Natural killer cell (primary cell): Measurements from ENCODE around the gene LRRC4. TPM values are rescaled to one million over a fixed set of nuclear protein-coding genes. Genes with fewer than 3 reads are reported as not detected.

Experiments used
- ATAC-seq, 3 donors: fragments of 150-1000 bp in 2 of 3; fragments of 200-7000 bp in 1 of 3; cut with Tn5 transposase; 1 replicate in 1 of 3; 2 replicates in 2 of 3; pipeline ENCODE4 v1.10.0; 2021; ENCODE audit warnings: mild to moderate bottlenecking in 2 of 3, moderate library complexity in 2 of 3
- DNase-seq, 2 donors: peaks; one replicate each; pipeline versions ENCODE4 v3.0.0 to v3.0.0-alpha.2; 2013 to 2021; ENCODE audit warnings: mixed read lengths in 1 of 2
- H3K27ac ChIP-seq: one replicate; pipeline ENCODE4 v1.5.1; 2013; ENCODE audit warnings: mild to moderate bottlenecking, low read length
- H3K27me3 ChIP-seq: one replicate; pipeline ENCODE4 v1.6.1; 2013; ENCODE audit warnings: low read length; ENCODE audit not compliant: control insufficient read depth, insufficient read depth
- H3K36me3 ChIP-seq: one replicate; pipeline ENCODE4 v1.6.1; 2013; ENCODE audit warnings: low read length; ENCODE audit not compliant: control insufficient read depth, insufficient read depth
- H3K4me1 ChIP-seq: one replicate; pipeline ENCODE4 v1.6.1; 2013; ENCODE audit warnings: low read length; ENCODE audit not compliant: control insufficient read depth, insufficient read depth
- H3K4me3 ChIP-seq: one replicate; pipeline ENCODE4 v1.5.1; 2013; ENCODE audit warnings: low read length
- H3K9me3 ChIP-seq: one replicate; pipeline ENCODE4 v1.6.1; 2013; ENCODE audit warnings: low read length; ENCODE audit not compliant: control insufficient read depth, insufficient read depth
- H3K27ac Mint-ChIP-seq, 2 donors: one replicate each; pipeline ENCODE4 v1.8.0; 2022; ENCODE audit warnings: mild to moderate bottlenecking in 2 of 2, mixed read lengths in 2 of 2, moderate library complexity in 1 of 2
- H3K27me3 Mint-ChIP-seq, 2 donors: one replicate each; pipeline ENCODE4 v1.8.0; 2022; ENCODE audit warnings: low read depth in 2 of 2, mixed read lengths in 2 of 2
- H3K36me3 Mint-ChIP-seq: one replicate; pipeline ENCODE4 v1.8.0; 2022; ENCODE audit warnings: mixed read lengths
- H3K4me1 Mint-ChIP-seq, 2 donors: one replicate each; pipeline ENCODE4 v1.8.0; 2022; ENCODE audit warnings: mixed read lengths in 2 of 2
- H3K4me3 Mint-ChIP-seq: one replicate; pipeline ENCODE4 v1.8.0; 2022; ENCODE audit warnings: mild to moderate bottlenecking, moderate library complexity, mixed read lengths
- H3K9me3 Mint-ChIP-seq, 2 donors: one replicate each; pipeline ENCODE4 v1.8.0; 2022; ENCODE audit warnings: mixed read lengths in 2 of 2
- WGBS: methylation state at CpG from one replicate; pipeline ENCODE4 v1.1.7; 2013; ENCODE audit warnings: missing lambda C conversion rate; ENCODE audit not compliant: insufficient coverage; 5-methylcytosine and 5-hydroxymethylcytosine counted together
- intact Hi-C: fragments of 100-400 bp; cut with micrococcal nuclease; formaldehyde crosslinking; loops from one replicate; pipeline ENCODE4 v1.14.2; 2022
- total RNA-seq, 4 donors: library from RNA; stranded (reverse); fragments of 120-200 nt in 1 of 4; gene quantifications; one replicate each; pipeline versions ENCODE4 v1.2.3 to v1.2.4, GENCODE V29; 2013 to 2022
- TF ChIP-seq, protein P1 (sequence below): fragments of 200-600 bp; IDR thresholded peaks from one replicate; pipeline ENCODE4 v1.8.0; 2022; ENCODE audit warnings: antibody characterized with exemption

LRRC4 gene
- total RNA-seq, 3 donors from 2014 or later (not counting 1 experiment from before 2014, with no cell fraction given): 0.79 to 2.4 (median 1.8) TPM

DNA sequence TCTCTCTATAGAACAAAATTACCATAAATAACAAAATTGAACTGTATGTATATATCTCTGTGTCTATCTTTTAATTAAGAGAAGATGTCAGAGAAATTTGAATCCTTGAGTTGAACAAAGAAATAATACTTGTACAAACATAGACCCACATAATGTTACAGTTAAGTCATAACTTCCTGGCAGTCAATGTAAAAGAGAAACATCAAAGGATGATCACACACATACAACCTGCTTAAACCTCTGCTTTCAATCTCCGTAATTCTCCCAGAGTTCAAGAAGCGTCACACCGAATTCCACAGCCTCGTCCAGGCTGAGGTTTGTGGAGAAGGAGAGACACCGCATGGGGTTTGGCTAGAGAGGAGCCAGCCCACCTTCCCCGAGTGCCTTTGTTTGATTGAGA, 40.1 kb upstream of the LRRC4 start:
- 89% methylated on average over 5 of the region's 6 CpGs for WGBS
- H3K9me3 ChIP-seq: no peaks in the 10 kb centered on the region
- H3K4me3 ChIP-seq: no peak overlapping the region
- ATAC-seq (no peak), DNase-seq (no peak)
- intact Hi-C loops: no loop called here
- Mint-ChIP-seq H3K4me3 (no peak overlapping the region), H3K4me1 (peaks cover 5 to 11% of the 10 kb centered on the region in 2 donors), H3K27me3 (no peaks in the 10 kb centered on the region), H3K9me3 (no peaks in the 10 kb centered on the region), H3K36me3 (no peaks in the 10 kb centered on the region), H3K27ac (no peak overlapping the region)
- TF ChIP-seq, protein P1, sequence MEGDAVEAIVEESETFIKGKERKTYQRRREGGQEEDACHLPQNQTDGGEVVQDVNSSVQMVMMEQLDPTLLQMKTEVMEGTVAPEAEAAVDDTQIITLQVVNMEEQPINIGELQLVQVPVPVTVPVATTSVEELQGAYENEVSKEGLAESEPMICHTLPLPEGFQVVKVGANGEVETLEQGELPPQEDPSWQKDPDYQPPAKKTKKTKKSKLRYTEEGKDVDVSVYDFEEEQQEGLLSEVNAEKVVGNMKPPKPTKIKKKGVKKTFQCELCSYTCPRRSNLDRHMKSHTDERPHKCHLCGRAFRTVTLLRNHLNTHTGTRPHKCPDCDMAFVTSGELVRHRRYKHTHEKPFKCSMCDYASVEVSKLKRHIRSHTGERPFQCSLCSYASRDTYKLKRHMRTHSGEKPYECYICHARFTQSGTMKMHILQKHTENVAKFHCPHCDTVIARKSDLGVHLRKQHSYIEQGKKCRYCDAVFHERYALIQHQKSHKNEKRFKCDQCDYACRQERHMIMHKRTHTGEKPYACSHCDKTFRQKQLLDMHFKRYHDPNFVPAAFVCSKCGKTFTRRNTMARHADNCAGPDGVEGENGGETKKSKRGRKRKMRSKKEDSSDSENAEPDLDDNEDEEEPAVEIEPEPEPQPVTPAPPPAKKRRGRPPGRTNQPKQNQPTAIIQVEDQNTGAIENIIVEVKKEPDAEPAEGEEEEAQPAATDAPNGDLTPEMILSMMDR: no peak
- H3K36me3 ChIP-seq: peaks cover 4% of the 10 kb centered on the region
- no peaks in the 10 kb centered on the region for H3K27me3 ChIP-seq
- peaks cover 4% of the 10 kb centered on the region for H3K4me1 ChIP-seq
- no peak overlapping the region for H3K27ac ChIP-seq

GRCh38 chr7:128069373-128070364, 38.4 kb upstream of the LRRC4 start:
- no peaks in the 10 kb centered on the region for H3K36me3 Mint-ChIP-seq
- WGBS: 97% methylated on average over 7 of the region's 8 CpGs
- ATAC-seq: no peak
- no peaks in the 10 kb centered on the region for H3K27me3 Mint-ChIP-seq
- H3K27ac Mint-ChIP-seq: no peak overlapping the region
- Histone ChIP-seq H3K9me3 (no peaks in the 10 kb centered on the region), H3K27ac (no peak overlapping the region), H3K4me1 (peaks cover 4% of the 10 kb centered on the region), H3K4me3 (no peak overlapping the region), H3K36me3 (peaks cover 4% of the 10 kb centered on the region), H3K27me3 (no peaks in the 10 kb centered on the region)
- H3K9me3 Mint-ChIP-seq: no peaks in the 10 kb centered on the region
- H3K4me3 Mint-ChIP-seq: no peak overlapping the region
- H3K4me1 Mint-ChIP-seq: peaks cover 5 to 11% of the 10 kb centered on the region in 2 donors
- TF ChIP-seq, protein P1: no peak
- intact Hi-C loops: no loop called here
- DNase-seq: no peak

GRCh38 chr7:128068785-128069184, 37.5 kb upstream of the LRRC4 start:
- Mint-ChIP-seq H3K4me1 (peaks cover 5 to 7% of the 10 kb centered on the region in 2 donors), H3K27me3 (no peaks in the 10 kb centered on the region), H3K9me3 (no peaks in the 10 kb centered on the region), H3K4me3 (no peak overlapping the region), H3K36me3 (no peaks in the 10 kb centered on the region), H3K27ac (no peak overlapping the region)
- no peaks in the 10 kb centered on the region for H3K27me3 ChIP-seq
- H3K27ac ChIP-seq: no peak overlapping the region
- no peaks in the 10 kb centered on the region for H3K9me3 ChIP-seq
- 97% methylated on average over 8 of the region's 8 CpGs for WGBS
- intact Hi-C loops: no loop called here
- H3K4me3 ChIP-seq: no peak overlapping the region
- H3K36me3 ChIP-seq: no peaks in the 10 kb centered on the region
- peaks cover 4% of the 10 kb centered on the region for H3K4me1 ChIP-seq
- ATAC-seq: no peak
- TF ChIP-seq, protein P1: no peak
- DNase-seq: no peak
